H1 (cell line): ENCODE data around the gene HNF1A. TPM values are rescaled to one million over a fixed set of nuclear protein-coding genes. Genes with fewer than 3 reads are reported as not detected.

Experiments
- CTCF ChIA-PET: fragments of 300-600 bp; sonication (Branson Sonifier 250); formaldehyde crosslinking; loops from one replicate; lab custom pipeline; 2021; ENCODE audit not compliant: partially characterized antibody; lab: Charles Lee
- POLR2A ChIA-PET: fragments of 300-600 bp; sonication (Branson Sonifier 250); formaldehyde crosslinking; loops from one replicate; lab custom pipeline; 2021; ENCODE audit warnings: inconsistent platforms; ENCODE audit not compliant: partially characterized antibody; lab: Charles Lee
- DNase-seq, 2 experiments: peaks; one replicate each; pipeline versions ENCODE4 v3.0.0 to v3.0.0-alpha.2; 2010 to 2022; ENCODE audit warnings: low spot score in 2 of 2, low read depth in 1 of 2, mixed read lengths in 1 of 2
- FAIRE-seq: peaks from 2 replicates; lab custom pipeline; 2011; peaks lifted over from hg19 to GRCh38; lab: Jason Lieb, UNC
- H2AFZ ChIP-seq: 2 replicates; pipeline ENCODE4 v1.8.1; 2012; ENCODE audit warnings: low read length, inconsistent platforms
- H2AK5ac ChIP-seq: 2 replicates; pipeline ENCODE4 v1.6.1; 2013; ENCODE audit warnings: low read depth, low read length
- H2BK120ac ChIP-seq: replicated peaks from 2 replicates; pipeline ENCODE3; 2013; ENCODE audit warnings: low read depth, low read length, inconsistent platforms
- H2BK12ac ChIP-seq: 2 replicates; pipeline ENCODE4 v1.6.1; 2013; ENCODE audit warnings: low read depth, low read length
- H2BK15ac ChIP-seq: 2 replicates; pipeline ENCODE4 v1.6.1; 2013; ENCODE audit warnings: low read length
- H2BK20ac ChIP-seq: 2 replicates; pipeline ENCODE4 v1.6.1; 2013; ENCODE audit warnings: low read length
- H2BK5ac ChIP-seq: 2 replicates; pipeline ENCODE4 v1.6.1; 2013; ENCODE audit warnings: low read depth, low read length
- H3K14ac ChIP-seq: 2 replicates; pipeline ENCODE4 v1.6.1; 2013; ENCODE audit warnings: inconsistent platforms; ENCODE audit not compliant: insufficient read length
- H3K18ac ChIP-seq: 2 replicates; pipeline ENCODE4 v1.6.1; 2013; ENCODE audit warnings: low read length; ENCODE audit errors: extremely low read depth
- H3K23ac ChIP-seq: 2 replicates; pipeline ENCODE4 v1.6.1; 2013; ENCODE audit warnings: inconsistent platforms; ENCODE audit not compliant: insufficient read length
- H3K23me2 ChIP-seq: 2 replicates; pipeline ENCODE4 v1.6.1; 2013; ENCODE audit warnings: low read depth, low read length
- H3K27ac ChIP-seq: 2 replicates; pipeline ENCODE4 v1.6.1; 2011; ENCODE audit warnings: low read depth, low read length, inconsistent platforms
- H3K27me3 ChIP-seq, 4 experiments: replicated peaks in 1 of 4; 1 replicate in 1 of 4; 2 replicates in 3 of 4; pipeline versions ENCODE4 v1.6.1 to v1.8.1; 2011 to 2013; ENCODE audit warnings: low read length in 3 of 4, mild to moderate bottlenecking in 3 of 4, inconsistent platforms in 2 of 4, mixed read lengths in 2 of 4, moderate library complexity in 1 of 4; ENCODE audit not compliant: control insufficient read depth in 3 of 4, insufficient read depth in 3 of 4; ENCODE audit errors: extremely low read depth in 1 of 4
- H3K36me3 ChIP-seq, 4 experiments: 2 replicates each; pipeline versions ENCODE4 v1.6.1 to v1.8.1; 2011 to 2013; ENCODE audit warnings: mild to moderate bottlenecking in 4 of 4, low read length in 3 of 4, moderate library complexity in 2 of 4, control low read depth in 1 of 4, inconsistent platforms in 1 of 4; ENCODE audit not compliant: insufficient read depth in 4 of 4, control insufficient read depth in 2 of 4
- H3K4ac ChIP-seq: replicated peaks from 2 replicates; pipeline ENCODE3; 2013; ENCODE audit warnings: low read length, low read depth, mixed read lengths, inconsistent platforms; ENCODE audit not compliant: insufficient read length
- H3K4me1 ChIP-seq, 4 experiments: replicated peaks in 1 of 4; 1 replicate in 1 of 4; 2 replicates in 3 of 4; pipeline versions ENCODE4 v1.6.1 to v1.8.1; 2011 to 2013; ENCODE audit warnings: low read length in 3 of 4, inconsistent platforms in 2 of 4, mixed read lengths in 1 of 4; ENCODE audit not compliant: insufficient read depth in 4 of 4, control insufficient read depth in 3 of 4
- H3K4me2 ChIP-seq, 2 experiments: 2 replicates each; pipeline versions ENCODE4 v1.6.1 to v1.8.1; 2011 to 2013; ENCODE audit warnings: low read depth in 2 of 2, low read length in 2 of 2, control low read depth in 1 of 2, inconsistent platforms in 1 of 2, mild to moderate bottlenecking in 1 of 2; ENCODE audit not compliant: insufficient read depth in 1 of 2
- H3K4me3 ChIP-seq, 4 experiments: fragments of 200-600, 300-600 bp in 1 of 4; sonication (generic), shearing (Covaris generic), sonication (Bioruptor Twin) in 1 of 4; 2 replicates each; pipeline versions ENCODE4 v1.5.1 to v1.8.1; 2011 to 2016; ENCODE audit warnings: low read length in 4 of 4, low read depth in 3 of 4, control low read depth in 2 of 4, inconsistent platforms in 2 of 4, mild to moderate bottlenecking in 2 of 4, mixed read lengths in 1 of 4, moderate library complexity in 1 of 4; ENCODE audit not compliant: insufficient read depth in 2 of 4; ENCODE audit errors: extremely low read depth in 1 of 4
- H3K56ac ChIP-seq: replicated peaks from 2 replicates; pipeline ENCODE3; 2013; ENCODE audit warnings: low read depth, mild to moderate bottlenecking, mixed read lengths, low read length, inconsistent platforms; ENCODE audit not compliant: insufficient read length
- H3K79me1 ChIP-seq: 2 replicates; pipeline ENCODE4 v1.6.1; 2013; ENCODE audit warnings: low read depth, low read length, control low read depth
- H3K79me2 ChIP-seq, 2 experiments: 2 replicates each; pipeline versions ENCODE4 v1.6.1 to v1.8.1; 2012 to 2013; ENCODE audit warnings: low read length in 2 of 2, mild to moderate bottlenecking in 2 of 2, inconsistent platforms in 1 of 2; ENCODE audit not compliant: insufficient read depth in 2 of 2, control insufficient read depth in 1 of 2
- H3K9ac ChIP-seq, 4 experiments: replicated peaks in 1 of 4; 1 replicate in 1 of 4; 2 replicates in 3 of 4; pipeline versions ENCODE4 v1.6.1 to v1.8.1; 2011 to 2013; ENCODE audit warnings: low read depth in 3 of 4, low read length in 3 of 4, control low read depth in 2 of 4, mild to moderate bottlenecking in 2 of 4, moderate library complexity in 2 of 4, inconsistent platforms in 1 of 4; ENCODE audit errors: extremely low read depth in 1 of 4
- H3K9me3 ChIP-seq, 2 experiments: 2 replicates each; pipeline versions ENCODE4 v1.6.1 to v1.8.1; 2012 to 2013; ENCODE audit warnings: mild to moderate bottlenecking in 2 of 2, moderate library complexity in 2 of 2, control low read depth in 1 of 2, inconsistent platforms in 1 of 2, low read depth in 1 of 2, low read length in 1 of 2, mixed read lengths in 1 of 2; ENCODE audit not compliant: insufficient read depth in 2 of 2
- H4K20me1 ChIP-seq, 2 experiments: replicated peaks in 1 of 2; 2 replicates each; pipeline versions ENCODE3 to v1.8.1; 2011 to 2013; ENCODE audit warnings: inconsistent platforms in 2 of 2, low read length in 2 of 2, mild to moderate bottlenecking in 1 of 2; ENCODE audit not compliant: insufficient read depth in 2 of 2, control insufficient read depth in 1 of 2
- H4K5ac ChIP-seq: 2 replicates; pipeline ENCODE4 v1.6.1; 2013; ENCODE audit warnings: low read length, low read depth, mixed read lengths, inconsistent platforms; ENCODE audit not compliant: insufficient read length
- H4K8ac ChIP-seq: 2 replicates; pipeline ENCODE4 v1.8.0; 2013; ENCODE audit warnings: mild to moderate bottlenecking, moderate library complexity, low read length, inconsistent platforms; ENCODE audit not compliant: insufficient read depth; ENCODE audit errors: extremely low read depth
- H4K91ac ChIP-seq: replicated peaks from 2 replicates; pipeline ENCODE3; 2013; ENCODE audit warnings: low read length, mixed read lengths, inconsistent platforms; ENCODE audit not compliant: insufficient read length
- KDM1A ChIP-seq: fragments of 200-600, 300-600 bp; sonication (generic); IDR thresholded peaks from 2 replicates; pipeline ENCODE4 v1.7.1; 2016; ENCODE audit warnings: mild to moderate bottlenecking, low read length, borderline replicate concordance
- MAX ChIP-seq: IDR thresholded peaks from 2 replicates; pipeline ENCODE4 v1.6.1; 2012; ENCODE audit warnings: inconsistent platforms
- WGBS, 2 experiments: shearing (Covaris generic) in 1 of 2; methylation state at CpG; one replicate each; pipeline versions ENCODE4 v1.1.6 to v1.1.7; 2013 to 2015; ENCODE audit warnings: low lambda C conversion rate in 2 of 2, mixed read lengths in 2 of 2, inconsistent platforms in 1 of 2, low coverage in 1 of 2, missing lambda C conversion rate in 1 of 2; ENCODE audit not compliant: insufficient replicate concordance in 2 of 2, insufficient coverage in 1 of 2, insufficient read length in 1 of 2; ENCODE audit errors: extremely low coverage in 1 of 2, missing lambda C conversion rate in 1 of 2; 5-methylcytosine and 5-hydroxymethylcytosine counted together
- polyA plus RNA-seq, 7 experiments: library from polyadenylated mRNA; depleted of rRNA in 3 of 7; stranded (reverse) in 5 of 7; unstranded in 2 of 7; fragments of >200 nt in 5 of 7; fragments of 200-250 nt in 2 of 7; gene quantifications; 1 replicate in 5 of 7; 2 replicates in 1 of 7; 4 replicates in 1 of 7; pipeline versions ENCODE4 v1.2.1 to v1.2.3, GENCODE V29; 2011 to 2013; ENCODE audit warnings: missing spikeins in 2 of 7, mixed read lengths in 2 of 7
- total RNA-seq: library from RNA; stranded (reverse); fragmentation: NEBNext Ultra II Directional; extraction: Animal tissue kit (Norgen Biotek cat#: 25700); gene quantifications from 2 replicates; pipeline ENCODE4 v1.2.1, GENCODE V29; 2021

Gene HNF1A
- total and polyA plus RNA-seq, 2 of the 8 experiments (the other 6 are each of a cell fraction or from before 2014, with no cell fraction given) = not detected

- H3K4me1 ChIP-seq = peaks cover 0 to 11% (median 1%) of the 10 kb centered on the region in 4 experiments; a peak in 4 of 7 replicates
- no peak overlapping the region for H4K8ac ChIP-seq
- 91% methylated on average over 7 of the region's 7 CpGs; no CpG with 5 or more reads in 1 of the 2 experiments for WGBS, 2 experiments
- POLR2A ChIA-PET = interaction anchor here (0.7 to 1.8 kb wide), 3 partner anchors 9 to 20 kb away, joined by 4 to 5 read pairs (median 4); no protein-coding TSS in a partner anchor
- TF ChIP-seq MAX (no peak), KDM1A (peak; percentile 83)
- H3K4ac ChIP-seq = no peak overlapping the region
- H4K20me1 ChIP-seq = no peaks in the 10 kb centered on the region
- no peak overlapping the region for H3K23ac ChIP-seq
- no peak overlapping the region for H3K9ac ChIP-seq
- H2BK120ac ChIP-seq = no peak overlapping the region
- H3K18ac ChIP-seq = no peak overlapping the region
- no peaks in the 10 kb centered on the region for H3K79me1 ChIP-seq
- no peak overlapping the region for H3K56ac ChIP-seq
- H2AFZ ChIP-seq = no peak overlapping the region
- no peak overlapping the region for H4K5ac ChIP-seq
- H2AK5ac ChIP-seq = no peak overlapping the region
- no peak overlapping the region for H2BK15ac ChIP-seq
- H3K4me3 ChIP-seq = no peak overlapping the region
- no peak overlapping the region for H2BK12ac ChIP-seq
- no peak overlapping the region for H3K14ac ChIP-seq
- FAIRE-seq = no peak
- H3K79me2 ChIP-seq = no peaks in the 10 kb centered on the region
- H3K23me2 ChIP-seq = peaks cover 2% of the 10 kb centered on the region; the same call in 1 of the 2 replicates
- no peaks in the 10 kb centered on the region for H3K9me3 ChIP-seq
- H3K27me3 ChIP-seq = no peaks in the 10 kb centered on the region
- CTCF ChIA-PET = interaction anchor here (0.6 to 2.4 kb wide), 4 partner anchors 11 to 245 kb away, joined by 3 to 8 read pairs (median 4); no protein-coding TSS in a partner anchor
- no peaks in the 10 kb centered on the region for H3K36me3 ChIP-seq
- H3K4me2 ChIP-seq = no peak overlapping the region
- no peak overlapping the region for H3K27ac ChIP-seq
- no peak overlapping the region for H4K91ac ChIP-seq
- no peak for DNase-seq
- H2BK5ac ChIP-seq = no peak overlapping the region
- no peak overlapping the region for H2BK20ac ChIP-seq
These were observed 4.3 kb downstream of the HNF1A start for GRCh38 chr12:120982659-120983058.
